SK-N-SH treated with all-trans-retinoic acid at 6 μM for 48 hours (cell line): Measurements from ENCODE around the gene PIK3R4.

Experiments
- ARNTL ChIP-seq: fragments of 450-650 bp; formaldehyde crosslinking; IDR thresholded peaks from 2 replicates; pipeline ENCODE4 v1.5.0; 2020; ENCODE audit warnings: low read depth, mild to moderate bottlenecking, moderate library complexity, borderline replicate concordance
- BACH2 ChIP-seq: fragments of 250-450 bp; sonication (Bioruptor Pico); IDR thresholded peaks from 2 replicates; pipeline ENCODE4 v1.9.0; 2021; ENCODE audit warnings: mild to moderate bottlenecking, borderline replicate concordance
- GLIS3 ChIP-seq: fragments of 250-450 bp; sonication (Bioruptor Pico); IDR thresholded peaks from 2 replicates; pipeline ENCODE4 v1.5.0; 2020; ENCODE audit warnings: mild to moderate bottlenecking, moderate library complexity
- ISL1 ChIP-seq: fragments of 250-450 bp; sonication (Bioruptor Pico); IDR thresholded peaks from 2 replicates; pipeline ENCODE4 v2.1.2; 2022; ENCODE audit warnings: mild to moderate bottlenecking, moderate library complexity
- OSR1 ChIP-seq: fragments of 250-450 bp; sonication (Bioruptor Pico); IDR thresholded peaks from 2 replicates; pipeline ENCODE4 v1.8.0; 2022; ENCODE audit warnings: moderate library complexity, mild to moderate bottlenecking, inconsistent platforms
- SNAI2 ChIP-seq: fragments of 250-450 bp; sonication (Bioruptor Pico); IDR thresholded peaks from 2 replicates; pipeline ENCODE4 v1.5.0; 2020; ENCODE audit warnings: mild to moderate bottlenecking, moderate library complexity
- TCF4 ChIP-seq: fragments of 250-450 bp; sonication (Bioruptor Pico); IDR thresholded peaks from 2 replicates; pipeline ENCODE4 v1.8.0; 2021; ENCODE audit warnings: mild to moderate bottlenecking, moderate library complexity, borderline replicate concordance
- TOX ChIP-seq: fragments of 250-450 bp; sonication (Bioruptor Pico); IDR thresholded peaks from 2 replicates; pipeline ENCODE4 v1.8.0; 2021; ENCODE audit warnings: mild to moderate bottlenecking, moderate library complexity, borderline replicate concordance
- ZFP3 ChIP-seq: fragments of 250-450 bp; sonication (Bioruptor Pico); IDR thresholded peaks from 2 replicates; pipeline ENCODE4 v1.5.0; 2020; ENCODE audit warnings: mild to moderate bottlenecking, moderate library complexity
- ZFP30 ChIP-seq: fragments of 450-650 bp; formaldehyde crosslinking; IDR thresholded peaks from 2 replicates; pipeline ENCODE4 v1.5.0; 2022; ENCODE audit warnings: mild to moderate bottlenecking, moderate library complexity
- TF ChIP-seq, protein P1 (sequence below): fragments of 250-450 bp; sonication (Bioruptor Pico); IDR thresholded peaks from 2 replicates; pipeline ENCODE4 v1.8.0; 2020; ENCODE audit warnings: mild to moderate bottlenecking, moderate library complexity, borderline replicate concordance
- TF ChIP-seq, protein P2 (sequence below): fragments of 250-450 bp; sonication (Bioruptor Pico); IDR thresholded peaks from 2 replicates; pipeline ENCODE4 v1.5.1; 2021; ENCODE audit warnings: mild to moderate bottlenecking, moderate library complexity

GRCh38 chr3:130709671-130710070, 37.0 kb downstream of the PIK3R4 start:
- TF ChIP-seq ZFP3 (CRISPR knock-in tag) (no peak), TCF4 (CRISPR knock-in tag) (0 out of 2 replicates have a peak, but pooled peaks have one; percentile 26), BACH2 (CRISPR knock-in tag) (no peak), ISL1 (peak; percentile 81), ZFP30 (CRISPR knock-in tag) (no peak), GLIS3 (CRISPR knock-in tag) (no peak), SNAI2 (CRISPR knock-in tag) (no peak), TOX (CRISPR knock-in tag) (no peak), ARNTL (CRISPR knock-in tag) (no peak), OSR1 (CRISPR knock-in tag) (no peak)
- TF ChIP-seq, protein P1, sequence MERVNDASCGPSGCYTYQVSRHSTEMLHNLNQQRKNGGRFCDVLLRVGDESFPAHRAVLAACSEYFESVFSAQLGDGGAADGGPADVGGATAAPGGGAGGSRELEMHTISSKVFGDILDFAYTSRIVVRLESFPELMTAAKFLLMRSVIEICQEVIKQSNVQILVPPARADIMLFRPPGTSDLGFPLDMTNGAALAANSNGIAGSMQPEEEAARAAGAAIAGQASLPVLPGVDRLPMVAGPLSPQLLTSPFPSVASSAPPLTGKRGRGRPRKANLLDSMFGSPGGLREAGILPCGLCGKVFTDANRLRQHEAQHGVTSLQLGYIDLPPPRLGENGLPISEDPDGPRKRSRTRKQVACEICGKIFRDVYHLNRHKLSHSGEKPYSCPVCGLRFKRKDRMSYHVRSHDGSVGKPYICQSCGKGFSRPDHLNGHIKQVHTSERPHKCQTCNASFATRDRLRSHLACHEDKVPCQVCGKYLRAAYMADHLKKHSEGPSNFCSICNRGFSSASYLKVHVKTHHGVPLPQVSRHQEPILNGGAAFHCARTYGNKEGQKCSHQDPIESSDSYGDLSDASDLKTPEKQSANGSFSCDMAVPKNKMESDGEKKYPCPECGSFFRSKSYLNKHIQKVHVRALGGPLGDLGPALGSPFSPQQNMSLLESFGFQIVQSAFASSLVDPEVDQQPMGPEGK (CRISPR knock-in tag), result no peak
- TF ChIP-seq, protein P2, sequence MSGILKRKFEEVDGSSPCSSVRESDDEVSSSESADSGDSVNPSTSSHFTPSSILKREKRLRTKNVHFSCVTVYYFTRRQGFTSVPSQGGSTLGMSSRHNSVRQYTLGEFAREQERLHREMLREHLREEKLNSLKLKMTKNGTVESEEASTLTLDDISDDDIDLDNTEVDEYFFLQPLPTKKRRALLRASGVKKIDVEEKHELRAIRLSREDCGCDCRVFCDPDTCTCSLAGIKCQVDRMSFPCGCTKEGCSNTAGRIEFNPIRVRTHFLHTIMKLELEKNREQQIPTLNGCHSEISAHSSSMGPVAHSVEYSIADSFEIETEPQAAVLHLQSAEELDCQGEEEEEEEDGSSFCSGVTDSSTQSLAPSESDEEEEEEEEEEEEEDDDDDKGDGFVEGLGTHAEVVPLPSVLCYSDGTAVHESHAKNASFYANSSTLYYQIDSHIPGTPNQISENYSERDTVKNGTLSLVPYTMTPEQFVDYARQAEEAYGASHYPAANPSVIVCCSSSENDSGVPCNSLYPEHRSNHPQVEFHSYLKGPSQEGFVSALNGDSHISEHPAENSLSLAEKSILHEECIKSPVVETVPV, result no peak
